ENCODE measurements around the gene ST6GALNAC1. TPM values are rescaled to one million over a fixed set of nuclear protein-coding genes. Genes with fewer than 3 reads are reported as not detected.
"Not testable (repeated sequence)": the region's sequence is repeated elsewhere in the genome, so short reads cannot be mapped to it uniquely, and the experiment has no call there.

The ST6GALNAC1 gene
- total RNA-seq, 1 donor from 2014 or later: not detected

DNA sequence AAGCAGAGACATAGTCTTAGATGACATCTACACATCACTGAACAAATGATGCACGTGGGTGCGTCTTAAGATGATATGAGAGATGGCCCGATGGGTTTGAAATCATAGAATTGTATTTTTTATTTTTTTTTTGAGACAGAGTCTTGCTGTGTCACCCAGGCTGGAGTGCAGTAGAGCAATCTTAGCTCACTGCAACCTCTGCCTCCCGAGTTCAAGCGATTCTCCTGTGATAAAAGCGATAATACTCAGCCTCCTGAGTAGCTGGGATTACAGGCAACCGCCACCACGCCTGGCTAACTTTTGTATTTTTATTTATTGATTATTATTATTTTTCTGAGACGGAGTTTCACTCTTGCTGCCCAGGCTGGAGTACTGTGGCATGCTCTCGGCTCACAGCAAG is 5.3 kb downstream of the ST6GALNAC1 start:
- Mint-ChIP-seq H3K4me3 (ENCODE audit: unreplicated experiment) (no peak overlapping the region), H3K27me3 (ENCODE audit: unreplicated experiment) (no peaks in the 10 kb centered on the region), H3K9me3 (ENCODE audit: unreplicated experiment) (no peaks in the 10 kb centered on the region), H3K27ac (ENCODE audit: unreplicated experiment) (no peak overlapping the region), H3K36me3 (ENCODE audit: unreplicated experiment) (no peaks in the 10 kb centered on the region), H3K4me1 (ENCODE audit: low read depth, unreplicated experiment) (no peaks in the 10 kb centered on the region)
- no peak for DNase-seq
- TF ChIP-seq, protein P1, sequence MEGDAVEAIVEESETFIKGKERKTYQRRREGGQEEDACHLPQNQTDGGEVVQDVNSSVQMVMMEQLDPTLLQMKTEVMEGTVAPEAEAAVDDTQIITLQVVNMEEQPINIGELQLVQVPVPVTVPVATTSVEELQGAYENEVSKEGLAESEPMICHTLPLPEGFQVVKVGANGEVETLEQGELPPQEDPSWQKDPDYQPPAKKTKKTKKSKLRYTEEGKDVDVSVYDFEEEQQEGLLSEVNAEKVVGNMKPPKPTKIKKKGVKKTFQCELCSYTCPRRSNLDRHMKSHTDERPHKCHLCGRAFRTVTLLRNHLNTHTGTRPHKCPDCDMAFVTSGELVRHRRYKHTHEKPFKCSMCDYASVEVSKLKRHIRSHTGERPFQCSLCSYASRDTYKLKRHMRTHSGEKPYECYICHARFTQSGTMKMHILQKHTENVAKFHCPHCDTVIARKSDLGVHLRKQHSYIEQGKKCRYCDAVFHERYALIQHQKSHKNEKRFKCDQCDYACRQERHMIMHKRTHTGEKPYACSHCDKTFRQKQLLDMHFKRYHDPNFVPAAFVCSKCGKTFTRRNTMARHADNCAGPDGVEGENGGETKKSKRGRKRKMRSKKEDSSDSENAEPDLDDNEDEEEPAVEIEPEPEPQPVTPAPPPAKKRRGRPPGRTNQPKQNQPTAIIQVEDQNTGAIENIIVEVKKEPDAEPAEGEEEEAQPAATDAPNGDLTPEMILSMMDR (IDR thresholded peaks at IDR 0.05; ENCODE audit: partially characterized antibody, unreplicated experiment): no peak

DNA sequence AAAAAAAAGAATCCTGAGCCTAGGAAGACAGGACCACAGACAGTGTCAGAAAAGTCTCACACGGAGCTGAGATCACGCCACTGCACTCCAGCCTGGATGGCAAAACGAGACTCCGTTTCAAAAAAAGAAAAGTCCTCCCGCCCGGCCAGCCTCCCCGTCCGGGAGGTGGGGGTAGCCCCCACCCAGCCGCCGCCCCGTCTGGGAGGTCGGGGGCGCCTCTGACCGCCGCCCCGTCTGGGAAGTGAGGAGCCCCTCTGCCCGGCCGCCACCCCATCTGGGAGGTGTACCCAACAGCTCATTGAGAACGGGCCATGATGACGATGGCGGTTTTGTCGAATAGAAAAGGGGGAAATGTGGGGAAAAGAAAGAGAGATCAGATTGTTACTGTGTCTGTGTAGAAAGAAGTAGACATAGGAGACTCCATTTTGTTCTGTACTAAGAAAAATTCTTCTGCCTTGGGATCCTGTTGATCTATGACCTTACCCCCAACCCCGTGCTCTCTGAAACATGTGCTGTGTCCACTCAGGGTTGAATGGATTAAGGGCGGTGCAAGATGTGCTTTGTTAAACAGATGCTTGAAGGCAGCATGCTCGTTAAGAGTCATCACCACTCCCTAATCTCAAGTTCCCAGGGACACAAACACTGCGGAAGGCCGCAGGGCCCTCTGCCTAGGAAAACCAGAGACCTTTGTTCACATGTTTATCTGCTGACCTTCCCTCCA is 6.9 kb downstream of the ST6GALNAC1 start:
- not testable (repeated sequence) for H3K4me1 Mint-ChIP-seq (ENCODE audit: low read depth, unreplicated experiment); H3K9me3 Mint-ChIP-seq (ENCODE audit: unreplicated experiment); H3K27me3 Mint-ChIP-seq (ENCODE audit: unreplicated experiment); H3K36me3 Mint-ChIP-seq (ENCODE audit: unreplicated experiment); H3K4me3 Mint-ChIP-seq (ENCODE audit: unreplicated experiment); DNase-seq; H3K27ac Mint-ChIP-seq (ENCODE audit: unreplicated experiment)

DNA sequence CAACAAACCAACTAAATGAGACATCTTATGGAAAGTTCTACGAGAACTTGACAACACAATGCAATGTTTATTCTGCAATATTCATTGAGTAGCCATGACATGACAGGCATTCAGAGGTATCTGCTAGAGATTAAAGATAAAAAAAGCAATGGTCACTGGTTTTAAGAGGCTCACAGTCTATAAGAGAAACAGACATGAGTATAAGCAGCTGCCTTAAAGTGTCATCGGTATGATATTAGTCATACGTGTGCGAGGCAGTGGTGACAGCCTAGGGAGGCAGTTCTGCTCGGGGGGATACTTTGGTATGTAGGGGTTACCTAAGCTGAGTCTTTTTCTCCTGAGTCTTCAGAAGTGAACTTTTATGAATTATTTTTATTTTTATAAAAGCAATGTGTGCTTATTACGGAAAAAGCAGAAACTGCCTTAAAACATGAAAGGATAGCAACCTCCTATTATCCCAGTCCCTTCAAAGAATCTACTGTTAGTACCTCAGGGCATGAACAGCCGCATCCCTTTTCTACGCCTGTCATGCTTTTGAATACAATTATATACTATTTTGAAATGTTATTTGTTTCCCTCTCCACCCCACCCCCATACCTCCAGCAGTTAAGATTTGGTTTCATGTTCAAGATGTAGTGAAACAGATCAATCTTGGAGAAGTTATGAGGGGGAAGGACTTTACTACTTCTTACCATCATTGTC is 7.7 kb downstream of the ST6GALNAC1 start:
- Mint-ChIP-seq H3K27ac (ENCODE audit: unreplicated experiment) (no peak overlapping the region), H3K9me3 (ENCODE audit: unreplicated experiment) (no peaks in the 10 kb centered on the region), H3K4me3 (ENCODE audit: unreplicated experiment) (no peak overlapping the region), H3K36me3 (ENCODE audit: unreplicated experiment) (no peaks in the 10 kb centered on the region), H3K27me3 (ENCODE audit: unreplicated experiment) (no peaks in the 10 kb centered on the region), H3K4me1 (ENCODE audit: low read depth, unreplicated experiment) (no peaks in the 10 kb centered on the region)
- TF ChIP-seq, protein P1 (IDR thresholded peaks at IDR 0.05; ENCODE audit: partially characterized antibody, unreplicated experiment): no peak
- no peak for DNase-seq

DNA sequence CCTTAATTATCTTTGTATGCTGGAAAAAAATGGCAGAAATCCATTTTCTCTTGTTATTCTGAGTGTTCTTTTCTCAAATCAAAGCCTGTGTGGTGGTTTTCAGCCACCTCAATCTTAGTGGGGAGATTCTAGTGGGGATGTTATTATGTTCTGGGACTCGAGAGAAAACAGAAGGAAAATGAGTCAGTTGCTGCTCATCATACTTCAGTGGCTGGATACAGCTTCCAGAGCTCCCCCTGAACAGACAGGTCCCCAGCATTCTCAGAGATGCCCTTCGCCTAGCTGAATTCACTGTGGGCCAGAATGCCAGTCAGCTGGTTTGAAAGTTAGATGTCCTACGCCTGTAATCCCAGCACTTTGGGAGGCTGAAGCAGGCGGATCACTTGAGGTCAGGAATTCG is 8.5 kb downstream of the ST6GALNAC1 start:
- Mint-ChIP-seq H3K4me1 (ENCODE audit: low read depth, unreplicated experiment) (no peaks in the 10 kb centered on the region), H3K9me3 (ENCODE audit: unreplicated experiment) (no peaks in the 10 kb centered on the region), H3K36me3 (ENCODE audit: unreplicated experiment) (no peaks in the 10 kb centered on the region), H3K27ac (ENCODE audit: unreplicated experiment) (no peak overlapping the region), H3K27me3 (ENCODE audit: unreplicated experiment) (no peaks in the 10 kb centered on the region), H3K4me3 (ENCODE audit: unreplicated experiment) (no peak overlapping the region)
- TF ChIP-seq, protein P1 (IDR thresholded peaks at IDR 0.05; ENCODE audit: partially characterized antibody, unreplicated experiment): no peak
- no peak for DNase-seq

DNA sequence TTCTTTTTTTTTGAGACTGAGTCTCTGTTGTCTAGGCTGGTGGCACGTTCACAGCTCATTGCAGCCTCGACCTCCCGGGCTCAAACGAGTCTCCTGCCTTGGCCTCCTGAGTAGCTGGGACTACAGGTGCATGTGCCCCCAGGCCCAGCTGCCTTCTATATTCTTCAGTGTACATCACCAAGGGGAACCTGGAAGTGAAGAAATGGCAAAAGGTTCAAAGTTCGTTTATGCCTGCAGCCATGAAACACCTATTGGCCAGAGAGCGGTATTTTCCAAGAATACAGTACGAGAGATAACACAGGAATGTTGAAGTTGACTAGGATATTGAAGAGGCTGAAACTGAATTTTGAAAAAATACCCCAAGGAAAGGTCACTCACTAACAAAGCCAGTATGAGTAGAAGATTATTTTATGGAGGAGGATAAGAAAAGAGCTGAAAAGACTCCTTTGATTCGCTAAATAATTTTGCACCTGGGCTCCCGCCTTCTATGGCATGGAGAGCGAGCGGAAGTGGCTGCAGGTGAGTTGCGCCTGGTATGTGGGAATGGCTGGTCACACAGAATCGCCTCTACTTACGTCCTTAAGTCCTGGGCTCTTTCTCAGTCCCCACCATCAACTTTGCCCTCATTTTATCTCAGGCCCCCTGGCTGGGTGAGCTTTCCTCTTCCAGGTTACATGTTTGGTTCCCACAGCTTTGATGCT is 9.8 kb downstream of the ST6GALNAC1 start:
- H3K36me3 Mint-ChIP-seq (ENCODE audit: unreplicated experiment): peaks cover 4% of the 10 kb centered on the region
- no peak for DNase-seq
- peaks cover 3% of the 10 kb centered on the region for H3K9me3 Mint-ChIP-seq (ENCODE audit: unreplicated experiment)
- TF ChIP-seq, protein P1 (IDR thresholded peaks at IDR 0.05; ENCODE audit: partially characterized antibody, unreplicated experiment): no peak
- no peak overlapping the region for H3K4me3 Mint-ChIP-seq (ENCODE audit: unreplicated experiment)
- H3K27me3 Mint-ChIP-seq (ENCODE audit: unreplicated experiment): peaks cover 6% of the 10 kb centered on the region
- peaks cover 3% of the 10 kb centered on the region for H3K4me1 Mint-ChIP-seq (ENCODE audit: low read depth, unreplicated experiment)
- no peak overlapping the region for H3K27ac Mint-ChIP-seq (ENCODE audit: unreplicated experiment)

Data from glutamatergic neuron (in vitro differentiated cells).